ENCODE data around the gene ARID3A. TPM values are rescaled to one million over a fixed set of nuclear protein-coding genes. Genes with fewer than 3 reads are reported as not detected.
"Not testable (repeated sequence)": the region's sequence is repeated elsewhere in the genome, so short reads cannot be mapped to it uniquely, and the experiment has no call there.

Gene ARID3A
- total and polyA plus RNA-seq, 9 donors, result 9.4 to 19.1 (median 15.9) TPM

GRCh38 chr19:883661-884211, 42.1 kb upstream of the ARID3A start:
- peaks cover 84% of the 10 kb centered on the region for H3K36me3 ChIP-seq (ENCODE audit: control insufficient read depth, insufficient read depth, low read length)
- no peak overlapping the region for H3K4me3 ChIP-seq (ENCODE audit: low read length)
- 90% methylated on average over 21 of the region's 22 CpGs for WGBS (ENCODE audit: insufficient coverage)
- H3K27ac ChIP-seq (ENCODE audit: low read length), result no peak overlapping the region
- H3K27me3 ChIP-seq (ENCODE audit: control insufficient read depth, insufficient read depth, low read length), result no peaks in the 10 kb centered on the region
- H3K9me3 ChIP-seq (replicated peaks; ENCODE audit: control insufficient read depth, low read depth, low read length), result no peaks in the 10 kb centered on the region
- no peaks in the 10 kb centered on the region for H3K4me1 ChIP-seq (ENCODE audit: control insufficient read depth, insufficient read depth, low read length)
- no peak for DNase-seq

- H3K27ac ChIP-seq (ENCODE audit: low read length), result no peak overlapping the region
These were observed 41.2 kb upstream of the ARID3A start for GRCh38 chr19:884420-885211.

DNA sequence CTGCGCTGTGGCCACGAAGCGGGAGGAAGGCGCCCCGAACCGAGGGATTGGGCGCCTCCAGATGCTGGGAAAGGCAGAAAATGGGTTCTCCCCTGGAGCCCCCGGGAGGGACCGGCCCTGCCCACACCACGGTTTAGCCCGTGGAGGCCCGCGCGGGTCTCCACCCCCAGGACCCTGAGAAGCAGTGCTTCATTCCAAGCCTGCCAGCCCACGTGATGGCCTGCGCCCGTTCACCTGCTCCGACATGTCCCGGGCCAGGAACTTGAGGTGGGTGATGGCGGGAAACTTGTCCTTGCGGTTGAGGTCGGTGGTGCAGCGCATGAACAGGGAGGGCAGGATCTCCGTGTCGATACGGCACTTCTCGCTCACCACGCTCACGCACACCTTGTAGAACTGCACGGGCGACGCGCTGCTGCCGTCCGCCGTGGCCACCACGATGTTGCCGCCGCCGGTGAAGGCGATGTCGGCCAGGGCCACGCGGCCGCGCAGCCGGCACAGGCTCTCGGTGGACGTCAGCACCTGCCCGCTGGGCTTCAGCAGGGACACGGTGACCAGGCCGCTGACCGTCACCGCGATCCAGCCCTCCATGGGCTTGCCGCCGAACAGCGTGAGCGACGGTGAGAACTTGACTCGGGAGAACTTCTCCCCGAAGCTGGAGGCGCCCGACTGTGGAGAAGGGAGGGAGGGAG, 40.2 kb upstream of the ARID3A start:
- no peaks in the 10 kb centered on the region for H3K4me1 ChIP-seq (ENCODE audit: control insufficient read depth, insufficient read depth, low read length)
- peaks cover 89% of the 10 kb centered on the region for H3K36me3 ChIP-seq (ENCODE audit: control insufficient read depth, insufficient read depth, low read length)
- H3K4me3 ChIP-seq (ENCODE audit: low read length), result no peak overlapping the region
- 94% methylated on average over 64 of the region's 64 CpGs for WGBS (ENCODE audit: insufficient coverage)
- no peaks in the 10 kb centered on the region for H3K27me3 ChIP-seq (ENCODE audit: control insufficient read depth, insufficient read depth, low read length)
- no peaks in the 10 kb centered on the region for H3K9me3 ChIP-seq (replicated peaks; ENCODE audit: control insufficient read depth, low read depth, low read length)
- no peak overlapping the region for H3K27ac ChIP-seq (ENCODE audit: low read length)
- no peak for DNase-seq

More at GRCh38 chr19:884420-885211, 41.2 kb upstream of the ARID3A start:
- Histone ChIP-seq H3K4me1 (ENCODE audit: control insufficient read depth, insufficient read depth, low read length) (no peaks in the 10 kb centered on the region), H3K9me3 (replicated peaks; ENCODE audit: control insufficient read depth, low read depth, low read length) (no peaks in the 10 kb centered on the region), H3K4me3 (ENCODE audit: low read length) (no peak overlapping the region), H3K27me3 (ENCODE audit: control insufficient read depth, insufficient read depth, low read length) (no peaks in the 10 kb centered on the region), H3K36me3 (ENCODE audit: control insufficient read depth, insufficient read depth, low read length) (peaks cover 87% of the 10 kb centered on the region)
- no peak for DNase-seq
- WGBS (ENCODE audit: insufficient coverage), result 87% methylated on average over 46 of the region's 51 CpGs

GRCh38 chr19:887072-887471, 38.8 kb upstream of the ARID3A start:
- no peaks in the 10 kb centered on the region for H3K27me3 ChIP-seq (ENCODE audit: control insufficient read depth, insufficient read depth, low read length)
- H3K36me3 ChIP-seq (ENCODE audit: control insufficient read depth, insufficient read depth, low read length), result peaks cover 80% of the 10 kb centered on the region
- H3K9me3 ChIP-seq (replicated peaks; ENCODE audit: control insufficient read depth, low read depth, low read length), result no peaks in the 10 kb centered on the region
- H3K4me1 ChIP-seq (ENCODE audit: control insufficient read depth, insufficient read depth, low read length), result peaks cover 7% of the 10 kb centered on the region
- DNase-seq, result no peak
- 20% methylated on average over 2 of the region's 16 CpGs for WGBS (ENCODE audit: insufficient coverage)
- H3K27ac ChIP-seq (ENCODE audit: low read length), result no peak overlapping the region
- no peak overlapping the region for H3K4me3 ChIP-seq (ENCODE audit: low read length)

- Histone ChIP-seq H3K9me3 (replicated peaks; ENCODE audit: control insufficient read depth, low read depth, low read length) (no peaks in the 10 kb centered on the region), H3K4me3 (ENCODE audit: low read length) (no peak overlapping the region), H3K27me3 (ENCODE audit: control insufficient read depth, insufficient read depth, low read length) (no peaks in the 10 kb centered on the region), H3K27ac (ENCODE audit: low read length) (no peak overlapping the region), H3K36me3 (ENCODE audit: control insufficient read depth, insufficient read depth, low read length) (peaks cover 75% of the 10 kb centered on the region), H3K4me1 (ENCODE audit: control insufficient read depth, insufficient read depth, low read length) (peaks cover 10% of the 10 kb centered on the region)
- WGBS (ENCODE audit: insufficient coverage), result 91% methylated on average over 10 of the region's 10 CpGs
- no peak for DNase-seq
These were observed 38.2 kb upstream of the ARID3A start for GRCh38 chr19:887599-887998.

- Histone ChIP-seq H3K36me3 (ENCODE audit: control insufficient read depth, insufficient read depth, low read length) (peaks cover 64% of the 10 kb centered on the region), H3K4me3 (ENCODE audit: low read length) (no peak overlapping the region), H3K4me1 (ENCODE audit: control insufficient read depth, insufficient read depth, low read length) (peaks cover 10% of the 10 kb centered on the region), H3K27me3 (ENCODE audit: control insufficient read depth, insufficient read depth, low read length) (no peaks in the 10 kb centered on the region), H3K27ac (ENCODE audit: low read length) (no peak overlapping the region), H3K9me3 (replicated peaks; ENCODE audit: control insufficient read depth, low read depth, low read length) (no peaks in the 10 kb centered on the region)
- WGBS (ENCODE audit: insufficient coverage), result 86% methylated on average over 25 of the region's 30 CpGs
- DNase-seq, result no peak
These were observed 37.1 kb upstream of the ARID3A start for GRCh38 chr19:888581-889385.

- no peaks in the 10 kb centered on the region for H3K9me3 ChIP-seq (replicated peaks; ENCODE audit: control insufficient read depth, low read depth, low read length)
- no peak overlapping the region for H3K4me3 ChIP-seq (ENCODE audit: low read length)
- 90% methylated on average over 26 of the region's 26 CpGs for WGBS (ENCODE audit: insufficient coverage)
These were observed 36.1 kb upstream of the ARID3A start for GRCh38 chr19:889662-890295.

DNA sequence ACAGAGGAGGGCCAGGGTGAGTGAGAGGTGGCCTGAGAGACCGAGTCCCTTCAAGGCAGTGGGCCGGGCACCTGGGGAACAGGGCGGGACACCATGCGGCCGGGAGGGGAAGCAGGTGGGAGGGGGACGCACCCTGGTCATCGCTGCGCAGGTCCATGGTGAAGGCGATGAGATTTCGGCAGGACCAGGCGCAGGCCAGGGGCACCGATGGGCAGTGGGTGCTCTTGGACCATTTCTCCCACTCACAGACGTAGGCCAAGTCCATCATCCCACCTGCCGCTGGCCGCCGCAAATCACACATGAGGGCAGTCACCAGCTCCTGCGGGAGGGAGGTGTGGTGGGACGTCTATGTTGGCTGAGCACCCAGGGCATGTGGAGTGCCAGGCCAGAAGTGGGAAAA, 35.0 kb upstream of the ARID3A start:
- H3K27me3 ChIP-seq (ENCODE audit: control insufficient read depth, insufficient read depth, low read length), result no peaks in the 10 kb centered on the region
- H3K36me3 ChIP-seq (ENCODE audit: control insufficient read depth, insufficient read depth, low read length), result peaks cover 47% of the 10 kb centered on the region
- no peak overlapping the region for H3K4me3 ChIP-seq (ENCODE audit: low read length)
- H3K27ac ChIP-seq (ENCODE audit: low read length), result no peak overlapping the region
- no peaks in the 10 kb centered on the region for H3K9me3 ChIP-seq (replicated peaks; ENCODE audit: control insufficient read depth, low read depth, low read length)
- no peak for DNase-seq
- peaks cover 10% of the 10 kb centered on the region for H3K4me1 ChIP-seq (ENCODE audit: control insufficient read depth, insufficient read depth, low read length)
- WGBS (ENCODE audit: insufficient coverage), result 94% methylated on average over 13 of the region's 18 CpGs

More at GRCh38 chr19:889662-890295, 36.1 kb upstream of the ARID3A start:
- H3K4me1 ChIP-seq (ENCODE audit: control insufficient read depth, insufficient read depth, low read length), result peaks cover 10% of the 10 kb centered on the region
- DNase-seq, result no peak
- no peaks in the 10 kb centered on the region for H3K27me3 ChIP-seq (ENCODE audit: control insufficient read depth, insufficient read depth, low read length)
- no peak overlapping the region for H3K27ac ChIP-seq (ENCODE audit: low read length)
- H3K36me3 ChIP-seq (ENCODE audit: control insufficient read depth, insufficient read depth, low read length), result peaks cover 55% of the 10 kb centered on the region

DNA sequence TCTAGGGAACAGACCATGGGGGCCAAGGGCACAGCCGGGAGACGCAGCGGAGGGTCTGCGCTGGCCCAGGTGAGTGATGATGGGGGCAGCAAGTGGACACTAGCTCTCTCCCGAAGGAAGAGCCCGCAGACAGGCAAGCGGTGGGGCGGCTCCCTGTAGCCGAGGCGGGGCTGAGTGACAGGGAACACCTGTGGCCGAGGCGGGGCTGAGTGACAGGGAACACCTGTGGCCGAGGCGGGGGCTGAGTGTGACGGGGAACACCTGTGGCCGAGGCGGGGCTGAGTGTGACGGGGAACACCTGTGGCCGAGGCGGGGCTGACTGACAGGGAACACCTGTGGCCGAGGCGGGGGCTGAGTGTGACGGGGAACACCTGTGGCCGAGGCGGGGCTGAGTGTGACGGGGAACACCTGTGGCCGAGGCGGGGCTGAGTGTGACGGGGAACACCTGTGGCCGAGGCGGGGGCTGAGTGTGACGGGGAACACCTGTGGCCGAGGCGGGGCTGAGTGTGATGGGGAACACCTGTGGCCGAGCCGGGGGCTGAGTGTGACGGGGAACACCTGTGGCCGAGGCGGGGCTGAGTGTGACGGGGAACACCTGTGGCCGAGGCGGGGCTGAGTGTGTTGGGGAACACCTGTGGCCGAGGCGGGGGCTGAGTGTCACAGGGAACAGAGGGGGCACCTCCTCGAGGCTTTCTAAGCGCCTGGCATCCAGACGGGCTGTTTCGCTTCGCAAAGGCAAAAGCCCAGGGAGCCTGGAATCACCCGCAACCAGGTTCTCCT, 34.2 kb upstream of the ARID3A start:
- H3K36me3 ChIP-seq (ENCODE audit: control insufficient read depth, insufficient read depth, low read length), result peaks cover 43% of the 10 kb centered on the region
- H3K27me3 ChIP-seq (ENCODE audit: control insufficient read depth, insufficient read depth, low read length); H3K9me3 ChIP-seq (replicated peaks; ENCODE audit: control insufficient read depth, low read depth, low read length); DNase-seq: not testable (repeated sequence)
- H3K4me1 ChIP-seq (ENCODE audit: control insufficient read depth, insufficient read depth, low read length), result peaks cover 10% of the 10 kb centered on the region
- 76% methylated on average over 38 of the region's 50 CpGs for WGBS (ENCODE audit: insufficient coverage)
- peak overlapping the region; percentile 82 for H3K27ac ChIP-seq (ENCODE audit: low read length)
- peak overlapping the region; percentile 74 for H3K4me3 ChIP-seq (ENCODE audit: low read length)

Data from muscle of leg (tissue), 11 donors.